Upper lobe of left lung (tissue), 4 donors: ENCODE results near the gene GUF1.

Source experiments
- CTCF ChIP-seq, 6 experiments: fragments of 450-650 bp in 4 of 6; fragments of 200-600 bp in 2 of 6; sonication (generic) in 2 of 6; IDR thresholded peaks; one replicate each; pipeline ENCODE4 v1.5.1; 2016 to 2019; ENCODE audit warnings: antibody characterized with exemption in 6 of 6
- EP300 ChIP-seq, 4 donors: sonication (generic); formaldehyde crosslinking; IDR thresholded peaks; one replicate each; pipeline ENCODE4 v1.5.1; 2017; ENCODE audit warnings: antibody characterized with exemption in 4 of 4, control low read depth in 2 of 4
- POLR2A ChIP-seq, 4 donors: fragments of 450-650 bp; IDR thresholded peaks; one replicate each; pipeline ENCODE4 v1.5.1; 2016 to 2017; ENCODE audit warnings: antibody characterized with exemption in 4 of 4, mild to moderate bottlenecking in 2 of 4
- POLR2AphosphoS5 ChIP-seq, 2 donors: sonication (generic); formaldehyde crosslinking; IDR thresholded peaks; one replicate each; pipeline ENCODE4 v1.5.1; 2017; ENCODE audit warnings: antibody characterized with exemption in 2 of 2

- no peak for TF ChIP-seq CTCF (IDR thresholded peaks at IDR 0.05)
- no peak for TF ChIP-seq POLR2A (IDR thresholded peaks at IDR 0.05)
- TF ChIP-seq POLR2AphosphoS5 (IDR thresholded peaks at IDR 0.05): no peak
- no peak for TF ChIP-seq EP300 (IDR thresholded peaks at IDR 0.05)
Measured at GRCh38 chr4:44701037-44701436, 22.8 kb downstream of the GUF1 start.
